ENCODE results near the gene ODR4.
"Not testable (repeated sequence)": the region's sequence is repeated elsewhere in the genome, so short reads cannot be mapped to it uniquely, and the experiment has no call there.

Gene ODR4

DNA sequence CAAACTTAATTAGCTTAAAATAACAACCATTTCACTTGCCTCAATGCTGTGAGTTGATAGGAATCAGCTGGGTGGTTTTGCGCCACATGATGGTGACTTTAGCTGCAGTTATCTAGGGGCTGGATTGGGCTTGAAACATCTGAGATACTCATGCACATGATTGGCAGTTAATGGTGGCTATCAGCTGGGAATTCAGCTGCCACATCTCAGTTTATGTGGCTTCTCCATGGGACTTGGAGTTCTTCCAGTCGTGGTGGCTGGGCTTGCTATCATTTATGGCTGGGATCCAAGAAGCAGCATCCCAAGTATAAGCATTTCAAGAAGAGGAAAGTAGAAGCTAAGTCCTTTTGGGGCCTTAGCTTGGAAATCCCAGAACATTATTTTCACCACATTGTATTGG is 48.9 kb downstream of the ODR4 start:
- DNase-seq: no peak

- DNase-seq: no peak
These were observed 50.5 kb downstream of the ODR4 start for GRCh38 chr1:186426118-186426517.

- no peak for DNase-seq
These were observed 53.4 kb downstream of the ODR4 start for GRCh38 chr1:186429017-186429416.

DNA sequence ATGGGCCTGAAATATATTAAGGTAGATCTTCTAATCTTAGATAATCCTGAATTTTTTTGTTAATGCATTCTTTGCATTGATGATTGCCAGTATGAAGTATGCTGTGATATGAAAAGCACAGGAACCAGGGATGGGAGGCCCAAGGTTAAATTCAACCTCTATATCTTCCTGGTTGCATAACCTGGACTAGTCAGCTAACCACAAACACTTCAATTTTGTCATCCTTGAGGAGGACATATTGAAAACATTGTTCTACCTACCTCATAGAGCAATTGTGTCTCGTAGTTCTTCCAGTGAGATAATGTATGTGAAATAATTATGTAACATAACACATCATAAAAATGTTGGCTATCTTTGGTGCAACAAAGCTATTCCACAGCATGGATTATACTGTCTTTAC is 59.7 kb downstream of the ODR4 start:
- DNase-seq: no peak

DNA sequence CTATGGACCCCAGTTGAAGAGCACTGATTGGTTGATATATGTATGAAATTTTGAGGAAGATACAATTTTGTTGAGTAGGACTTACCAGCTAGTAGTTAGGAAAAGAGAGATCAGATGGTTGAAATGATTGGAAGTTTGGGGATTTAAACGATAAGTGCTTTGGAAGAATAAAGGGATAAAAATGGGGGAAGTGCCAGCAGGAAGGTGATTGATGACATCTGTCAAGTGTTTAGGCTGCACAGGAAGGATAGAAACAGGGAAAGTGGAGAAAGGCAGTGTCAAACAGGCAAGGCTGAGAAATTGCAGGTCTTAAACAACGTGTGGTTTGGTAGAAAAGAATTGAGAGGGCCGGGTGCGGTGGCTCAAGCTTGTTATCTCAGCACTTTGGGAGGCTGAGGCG is 62.9 kb downstream of the ODR4 start:
- no peak for DNase-seq

- no peak for DNase-seq
These were observed 64.9 kb downstream of the ODR4 start for GRCh38 chr1:186440584-186440983.

DNA sequence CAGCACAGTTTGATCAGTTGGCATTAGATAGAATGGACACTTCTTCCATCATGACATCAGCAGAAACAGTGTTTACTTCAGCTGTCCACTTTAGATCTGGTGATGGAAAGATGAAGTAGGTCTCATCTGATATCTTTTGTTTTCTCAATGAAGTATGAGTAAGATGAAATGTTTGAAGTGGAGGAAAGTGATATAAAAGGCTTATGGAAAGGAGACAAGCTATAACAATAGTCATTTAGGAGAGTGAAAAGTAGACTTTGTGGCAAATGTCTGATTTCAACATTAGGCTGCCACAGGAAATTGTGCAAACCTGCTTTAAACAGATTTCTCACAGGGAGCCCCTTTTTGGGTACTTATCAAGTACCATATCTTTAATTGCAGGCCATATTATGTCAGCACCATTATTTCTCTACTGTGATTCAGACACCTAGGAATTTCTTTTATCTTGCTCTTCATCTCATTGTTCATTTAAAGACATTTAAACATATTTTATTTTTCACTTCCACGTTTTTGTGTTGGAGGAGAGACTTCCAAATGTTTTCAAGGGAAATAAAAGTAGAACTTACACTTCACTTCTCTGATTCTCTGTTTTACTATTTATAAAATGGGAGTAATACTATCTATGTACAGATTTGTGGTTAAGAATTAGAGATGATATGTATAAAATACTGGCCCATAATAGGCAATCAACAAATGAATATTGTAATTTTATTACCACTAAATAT is 67.2 kb downstream of the ODR4 start:
- no peak for DNase-seq

GRCh38 chr1:186443638-186444037 is 68.0 kb downstream of the ODR4 start:
- DNase-seq: no peak

DNA sequence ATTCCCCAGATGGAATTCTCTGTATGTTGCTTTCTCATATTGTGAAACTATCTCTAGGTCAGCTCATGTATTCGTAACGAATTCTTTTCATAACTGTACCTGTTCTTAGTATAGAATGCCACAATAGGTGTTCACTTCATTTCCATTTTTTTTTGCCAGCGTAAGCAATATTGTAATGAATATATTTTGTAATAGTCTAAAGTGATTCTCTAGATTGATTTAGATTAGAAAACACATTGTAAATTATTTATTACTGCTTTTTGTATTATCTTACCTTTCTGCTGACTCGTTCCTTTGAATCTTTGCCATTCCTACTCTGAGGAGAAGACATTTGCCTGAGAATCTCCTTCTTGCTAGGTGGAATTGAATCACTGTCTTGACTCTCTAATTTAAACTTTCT is 70.5 kb downstream of the ODR4 start:
- DNase-seq: no peak

DNA sequence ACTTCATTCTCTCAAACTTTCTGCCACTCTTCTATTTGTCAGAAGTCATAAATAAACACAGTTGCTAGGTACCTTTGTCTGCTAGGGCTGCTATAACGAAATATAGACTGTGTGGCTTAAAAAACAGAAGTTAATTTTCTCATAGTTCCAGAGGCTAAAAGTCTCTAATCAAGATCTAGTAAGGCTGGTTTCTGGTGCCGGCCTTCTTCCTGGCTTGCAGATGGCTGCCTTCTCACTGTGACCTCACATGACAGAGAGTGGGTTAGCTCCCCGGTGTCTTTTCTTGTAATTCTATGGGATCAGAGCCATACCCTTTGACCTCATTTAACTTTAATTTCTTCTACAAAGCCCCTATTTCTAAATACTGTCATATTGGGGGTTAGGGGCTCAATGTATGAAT is 79.3 kb downstream of the ODR4 start:
- no peak for DNase-seq

DNA sequence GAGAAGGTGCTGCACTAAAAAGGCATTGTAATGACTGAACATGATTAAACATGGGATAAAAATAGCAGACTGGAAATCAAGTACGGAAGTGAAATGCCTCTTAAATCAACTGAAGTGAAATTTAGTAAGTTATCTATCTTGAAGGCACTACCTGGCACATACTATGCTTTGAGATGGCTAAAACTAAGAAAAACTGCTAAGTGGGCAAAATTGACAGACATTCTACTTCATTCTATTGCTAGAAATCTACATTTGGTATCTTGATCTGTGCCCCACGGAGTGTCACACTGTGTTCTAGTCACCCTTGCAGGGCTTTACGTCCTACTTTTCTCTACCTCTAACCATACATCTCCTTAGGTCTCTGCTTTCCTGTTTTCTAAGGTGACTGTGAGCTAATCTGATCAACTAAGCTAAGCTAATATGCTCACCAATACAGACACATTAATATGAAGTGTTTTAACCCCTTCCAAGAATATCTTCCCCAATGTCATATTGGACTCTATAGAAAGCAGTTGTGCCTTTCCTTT is 81.2 kb downstream of the ODR4 start:
- DNase-seq: no peak

DNA sequence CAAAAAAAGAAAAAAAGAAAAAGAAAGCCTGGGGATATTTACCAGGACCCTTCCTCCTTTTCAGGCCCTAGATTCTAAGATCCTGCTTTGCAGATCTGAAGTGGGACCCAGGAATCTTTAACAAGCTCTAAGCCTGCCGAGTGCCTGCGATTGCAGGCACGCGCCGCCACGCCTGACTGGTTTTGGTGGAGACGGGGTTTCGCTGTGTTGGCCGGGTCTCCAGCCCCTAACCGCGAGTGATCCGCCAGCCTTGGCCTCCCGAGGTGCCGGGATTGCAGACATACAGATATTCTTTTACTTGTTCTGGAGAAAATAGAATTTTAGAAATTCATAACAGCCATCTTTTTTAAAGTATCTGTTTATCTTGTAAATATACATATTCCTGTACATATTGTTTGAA is 83.5 kb downstream of the ODR4 start:
- not testable (repeated sequence) for DNase-seq

DNA sequence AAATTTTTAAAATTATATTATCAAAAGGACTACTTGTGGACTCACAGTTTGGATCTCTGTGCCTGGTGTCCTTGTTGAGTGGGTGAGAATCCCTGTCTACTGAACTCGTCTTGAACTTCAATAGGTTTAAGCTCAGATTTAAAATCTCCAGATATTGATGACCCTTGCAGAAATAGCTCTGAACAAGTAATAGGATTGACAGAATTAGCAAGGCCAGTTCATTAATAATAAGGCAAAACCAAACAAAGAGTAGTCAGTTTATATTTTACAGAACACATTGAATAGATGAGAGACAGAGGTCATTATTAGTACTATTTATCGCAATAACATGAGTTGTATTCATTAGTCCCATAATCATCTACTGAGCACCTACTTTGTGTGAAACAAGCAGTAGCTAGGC is 85.4 kb downstream of the ODR4 start, which contains the start of gene PDC:
Gene PDC, minus strand, starts transcription at position 101 of the 400 bp plus-strand sequence. CDS start 11,655 bp downstream, outside the sequence.
- DNase-seq: no peak

- no peak for DNase-seq
These were observed 87.9 kb downstream of the ODR4 start for GRCh38 chr1:186463511-186463910.

DNA sequence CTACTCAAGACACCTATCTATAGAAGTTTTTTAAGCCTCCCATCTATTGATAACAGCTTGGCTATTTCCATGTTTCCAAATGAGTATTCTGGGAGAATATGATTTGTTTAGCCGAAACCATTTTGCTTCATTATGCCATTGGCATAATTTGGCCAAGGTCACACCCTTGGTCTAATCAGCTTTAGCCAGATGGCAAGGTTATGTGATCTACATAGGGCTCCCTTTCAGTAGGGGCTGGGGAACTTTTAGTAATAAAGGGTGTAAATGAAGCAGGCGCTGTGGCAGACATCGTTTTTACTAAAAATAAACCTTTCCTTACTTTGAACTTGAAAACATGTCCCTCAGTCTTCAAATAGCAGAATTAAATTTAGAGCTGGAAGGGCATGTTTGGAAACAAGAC is 88.3 kb downstream of the ODR4 start:
- DNase-seq: no peak

DNA sequence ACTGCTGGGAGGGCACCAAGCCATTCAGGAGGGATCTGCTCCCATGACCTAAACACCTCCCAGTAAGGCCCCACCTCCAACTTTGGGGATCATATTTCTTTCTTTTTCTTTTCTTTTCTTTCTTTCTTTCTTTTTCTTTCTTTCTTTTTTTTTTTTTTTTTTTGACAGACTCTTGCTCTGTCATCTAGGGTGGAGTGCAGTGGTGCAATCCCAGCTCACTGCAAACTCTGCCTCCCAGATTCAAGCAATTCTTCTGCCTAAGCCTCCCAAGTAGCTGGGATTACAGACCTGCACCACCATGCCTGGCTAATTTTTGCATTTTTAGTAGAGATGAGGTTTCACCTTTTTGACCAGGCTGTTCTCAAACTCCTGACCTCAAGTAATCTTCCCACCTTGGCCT is 89.9 kb downstream of the ODR4 start:
- not testable (repeated sequence) for DNase-seq

GRCh38 chr1:186465946-186466345 is 90.3 kb downstream of the ODR4 start:
- DNase-seq: no peak

Measured in activated CD4-positive, alpha-beta T cell treated with anti-CD3 and anti-CD28 coated beads, Interleukin-2, amount 50 U/mL, for 1 hour (primary cell).